Ramos (cell line): Measurements from ENCODE around the gene GLYATL1B.
"Not testable (repeated sequence)": the region's sequence is repeated elsewhere in the genome, so short reads cannot be mapped to it uniquely, and the experiment has no call there.

Source experiments
- in situ Hi-C: fragments of 300-500 bp; cut with MboI; formaldehyde crosslinking; loops from one replicate; pipeline ENCODE4 v1.14.3; 2022; ENCODE audit warnings: low sequenced_read_pairs; ENCODE audit not compliant: unreplicated experiment

The GLYATL1B gene

DNA sequence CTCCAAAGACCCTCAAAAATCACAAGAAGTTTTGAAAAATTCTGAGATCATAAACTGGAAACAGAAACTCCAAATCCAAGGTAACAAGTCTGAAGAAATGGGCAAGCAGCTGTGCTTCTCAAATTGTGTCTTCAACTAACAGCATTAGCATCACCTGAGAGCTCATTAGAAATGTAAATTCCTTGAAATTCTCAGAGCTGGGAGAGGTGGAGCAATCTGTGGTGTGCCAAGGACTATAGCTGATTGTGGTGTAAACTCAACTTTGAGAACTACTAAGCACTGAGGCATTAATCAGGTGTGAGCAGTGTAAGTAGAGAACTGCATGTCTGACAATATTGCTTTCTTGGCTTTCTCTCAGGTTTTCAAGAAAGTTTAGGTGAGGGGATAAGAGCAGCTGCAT, 7.5 kb downstream of the GLYATL1B start:
- in situ Hi-C loops = not testable (repeated sequence)

GRCh38 chr11:59095225-59095624, 9.1 kb downstream of the GLYATL1B start:
- in situ Hi-C loops = not testable (repeated sequence)

GRCh38 chr11:59095972-59096575, 10.0 kb downstream of the GLYATL1B start:
- in situ Hi-C loops = not testable (repeated sequence)

GRCh38 chr11:59097113-59097708, 11.1 kb downstream of the GLYATL1B start:
- in situ Hi-C loops = no loop called here

GRCh38 chr11:59097938-59098337, 11.8 kb downstream of the GLYATL1B start:
- in situ Hi-C loops = not testable (repeated sequence)

DNA sequence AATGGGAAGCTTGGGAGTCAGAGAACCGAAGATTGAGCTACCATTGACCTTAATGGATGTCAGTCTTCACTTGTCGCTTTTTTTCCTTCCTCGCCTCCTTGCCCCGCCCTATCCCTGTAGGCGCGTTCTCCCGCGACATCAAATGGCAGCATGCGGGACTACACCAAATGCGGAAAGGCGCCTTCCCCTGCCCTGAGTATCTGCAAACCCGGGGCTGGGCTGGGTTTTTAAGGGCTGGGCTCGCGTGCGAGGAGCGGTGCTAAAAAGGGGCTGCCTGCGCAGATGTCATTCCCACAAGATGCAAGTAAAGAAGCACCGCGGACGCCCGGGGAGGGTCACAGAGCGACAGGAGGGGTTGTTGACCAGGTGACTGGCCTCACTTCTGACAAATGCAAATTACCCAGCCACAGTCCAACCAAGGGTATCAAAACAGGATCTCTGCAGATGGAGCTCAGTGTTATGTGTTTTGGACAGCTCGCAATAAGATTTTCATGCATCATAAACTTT, 16.2 kb downstream of the GLYATL1B start:
- in situ Hi-C loops = loop anchor here (25.0 kb wide), 2 partner anchors 515 to 1810 kb away; partner anchors contain the start of genes LPXN, PRPF19, TMEM109 and TMEM132A

- in situ Hi-C loops = loop anchor here (25.0 kb wide), 2 partner anchors 519 to 1806 kb away; partner anchors contain the start of genes LPXN, PRPF19, TMEM109 and TMEM132A
Observed at GRCh38 chr11:59106363-59107336, 20.5 kb downstream of the GLYATL1B start, which contains the start of gene FAM111B. FAM111B (plus strand) TSS chr11:59107237; CDS start chr11:59109626, 2,389 bp downstream.

- in situ Hi-C loops = loop anchor here (25.0 kb wide), 2 partner anchors 520 to 1805 kb away; partner anchors contain the start of genes LPXN, PRPF19, TMEM109 and TMEM132A
Observed at GRCh38 chr11:59107721-59108120, 21.6 kb downstream of the GLYATL1B start.

GRCh38 chr11:59112494-59112893, 26.4 kb downstream of the GLYATL1B start:
- in situ Hi-C loops = loop anchor here (25.0 kb wide), 2 partner anchors 525 to 1800 kb away; partner anchors contain the start of genes LPXN, PRPF19, TMEM109 and TMEM132A

DNA sequence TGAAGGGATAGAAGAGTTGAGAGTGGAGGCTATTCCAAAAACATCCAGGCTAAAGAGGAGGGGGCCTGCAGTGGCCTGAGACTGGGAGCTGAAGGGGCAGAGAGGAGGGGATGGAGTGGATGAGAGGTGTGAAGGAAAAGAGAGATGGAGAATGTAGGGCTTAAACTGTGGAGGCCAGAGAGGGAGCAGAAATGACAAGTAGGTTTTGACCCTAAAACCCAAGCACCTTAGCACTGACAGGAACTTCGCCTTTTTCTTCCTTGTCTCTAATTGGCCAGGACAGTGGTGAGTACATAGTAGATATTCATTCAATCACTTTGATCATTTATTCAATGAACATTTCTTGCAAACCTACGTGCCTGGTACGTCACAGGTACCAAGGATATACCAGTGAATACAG, 28.2 kb downstream of the GLYATL1B start:
- in situ Hi-C loops = loop anchor here (25.0 kb wide), 2 partner anchors 527 to 1798 kb away; partner anchors contain the start of genes LPXN, PRPF19, TMEM109 and TMEM132A

DNA sequence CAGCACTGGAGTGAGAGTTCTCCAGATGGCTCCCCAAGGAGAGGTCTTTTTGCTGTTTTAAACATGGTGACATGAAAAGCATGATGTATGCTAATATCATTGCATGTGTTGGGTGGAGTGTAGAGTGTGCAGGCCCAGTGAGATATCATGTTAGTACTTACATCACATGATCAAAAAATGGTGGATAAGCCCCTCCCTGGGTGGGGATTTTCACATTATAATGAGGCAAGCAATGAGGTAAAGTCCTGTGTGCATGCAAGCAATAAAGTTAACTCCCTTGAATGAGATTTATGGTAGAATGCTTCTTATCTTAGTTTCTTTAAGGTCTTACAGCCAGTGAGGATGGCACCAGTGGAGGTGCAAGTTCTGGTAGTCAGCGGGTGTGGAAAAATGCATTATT, 29.4 kb downstream of the GLYATL1B start:
- in situ Hi-C loops = loop anchor here (25.0 kb wide), 2 partner anchors 528 to 1797 kb away; partner anchors contain the start of genes LPXN, PRPF19, TMEM109 and TMEM132A

DNA sequence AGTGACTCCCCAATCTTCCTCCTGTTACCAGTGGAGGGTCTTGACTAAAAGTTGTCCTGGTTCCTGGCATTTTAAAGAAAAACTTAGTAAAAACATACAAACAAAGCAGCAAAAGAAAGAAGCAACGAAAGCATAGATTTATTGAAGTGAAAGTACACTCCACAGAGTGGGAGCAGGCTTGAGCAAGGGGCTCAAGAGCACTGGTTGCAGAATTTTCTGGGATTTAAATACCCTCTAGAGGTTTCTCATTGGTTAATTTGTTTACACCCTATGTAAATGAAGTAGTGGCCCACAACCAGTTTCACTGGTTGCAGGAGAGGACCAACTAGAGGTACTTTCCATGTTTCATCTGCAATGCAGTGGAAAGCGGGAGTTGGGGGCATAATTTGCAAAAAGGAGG, 31.7 kb downstream of the GLYATL1B start:
- in situ Hi-C loops = loop anchor here (25.0 kb wide), 2 partner anchors 530 to 1795 kb away; partner anchors contain the start of genes LPXN, PRPF19, TMEM109 and TMEM132A

DNA sequence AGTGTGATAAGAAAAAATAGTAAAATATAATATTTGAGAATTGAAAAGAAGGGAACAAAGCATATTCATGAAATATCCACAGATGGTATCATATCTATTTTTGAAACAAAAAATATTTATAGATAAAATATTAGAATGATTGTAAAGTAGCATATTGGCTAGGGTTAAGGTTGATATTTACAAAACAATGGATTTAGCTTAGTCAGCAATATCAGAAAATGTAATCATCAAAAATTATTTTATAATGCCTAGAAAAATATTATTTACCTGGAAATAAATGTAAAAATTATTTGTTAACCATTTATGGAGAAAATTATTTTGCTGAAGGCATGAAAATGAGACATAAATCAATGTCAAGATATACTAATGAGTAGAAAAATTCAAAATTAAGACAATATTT, 33.7 kb downstream of the GLYATL1B start:
- in situ Hi-C loops = loop anchor here (25.0 kb wide), 2 partner anchors 533 to 1792 kb away; partner anchors contain the start of genes LPXN, PRPF19, TMEM109 and TMEM132A

- in situ Hi-C loops = loop anchor here (10.0 kb wide), 1 partner anchor 81 kb away; no protein-coding TSS in a partner anchor
Observed at GRCh38 chr11:59135648-59136461, 49.7 kb downstream of the GLYATL1B start.

DNA sequence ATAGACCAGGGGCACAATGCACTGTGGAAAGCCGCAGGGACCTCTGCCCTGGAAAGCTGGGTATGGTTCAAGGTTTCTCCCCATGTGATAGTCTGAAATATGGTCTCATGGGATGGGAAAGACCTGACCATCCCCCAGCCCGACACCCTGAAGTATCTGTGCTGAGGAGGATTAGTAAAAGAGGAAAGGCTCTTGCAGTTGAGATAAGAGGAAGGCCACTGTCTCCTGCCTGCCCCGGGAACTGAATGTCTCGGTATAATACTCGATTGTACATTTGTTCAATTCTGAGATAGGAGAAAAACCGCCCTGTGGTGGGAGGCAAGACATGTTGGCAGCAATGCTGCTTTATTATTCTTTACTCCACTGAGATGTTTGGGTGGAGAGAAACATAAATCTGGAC, 50.4 kb downstream of the GLYATL1B start:
- in situ Hi-C loops = loop anchor here (10.0 kb wide), 1 partner anchor 82 kb away; no protein-coding TSS in a partner anchor

DNA sequence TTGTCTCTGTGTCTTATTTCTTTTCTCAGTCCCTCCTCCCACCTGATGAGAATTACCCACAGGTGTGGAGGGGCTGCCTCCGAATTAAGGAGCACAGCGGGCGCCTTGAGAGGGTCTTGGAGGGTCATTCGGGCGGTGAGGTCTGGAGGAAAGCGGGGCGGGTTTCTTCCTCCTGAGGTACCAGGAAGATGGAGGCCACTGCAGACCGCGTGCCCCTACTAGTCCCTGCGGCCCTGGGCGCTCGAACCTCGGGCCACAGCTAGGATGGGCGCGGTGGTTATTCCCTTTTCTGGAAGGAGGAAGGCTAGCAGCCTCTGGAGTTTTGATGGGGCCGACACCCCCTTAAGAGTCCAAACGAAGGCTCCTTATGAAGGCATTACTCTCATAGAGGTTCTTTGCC, 51.1 kb downstream of the GLYATL1B start:
- in situ Hi-C loops = loop anchor here (10.0 kb wide), 1 partner anchor 82 kb away; no protein-coding TSS in a partner anchor

DNA sequence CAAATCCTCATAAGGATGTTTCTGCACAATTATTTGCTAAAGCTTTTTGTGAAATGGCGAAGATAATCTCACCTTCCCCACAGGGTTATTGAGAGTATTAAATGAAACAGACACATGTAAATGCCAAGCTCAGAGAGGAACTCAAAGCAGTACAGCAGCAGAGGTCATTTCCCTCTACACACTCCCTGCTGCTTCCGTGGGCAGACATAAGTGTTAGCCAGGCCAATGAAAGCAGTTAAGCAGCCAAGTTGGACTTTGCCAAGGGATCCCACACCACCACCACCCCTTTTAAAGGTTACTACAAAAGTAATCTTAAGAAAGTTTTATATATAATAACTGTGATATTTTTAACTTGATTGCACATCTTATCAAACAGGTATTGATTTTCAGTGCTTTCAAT, 52.5 kb downstream of the GLYATL1B start:
- in situ Hi-C loops = loop anchor here (10.0 kb wide), 1 partner anchor 84 kb away; no protein-coding TSS in a partner anchor

DNA sequence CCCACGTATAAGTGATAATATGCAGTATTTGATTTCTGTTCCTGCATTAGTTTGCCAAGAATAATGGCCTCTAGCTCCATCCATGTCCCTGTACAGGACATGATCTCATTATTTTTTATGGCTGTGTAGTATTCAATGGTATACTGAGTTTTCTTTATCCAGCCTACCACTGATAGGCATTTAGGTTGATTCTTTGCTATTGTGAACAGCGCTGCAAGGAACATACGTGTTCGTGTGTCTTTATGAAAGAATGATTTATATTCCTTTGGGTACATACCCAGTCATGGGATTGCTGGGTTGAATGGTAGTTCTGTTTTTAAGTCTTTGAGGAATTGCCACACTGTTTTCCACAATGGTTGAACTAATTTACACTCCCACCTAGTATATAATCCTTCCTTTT, 55.1 kb downstream of the GLYATL1B start:
- in situ Hi-C loops = no loop called here
